Ovary (tissue), 9 donors: Measurements from ENCODE around the gene BTBD8. TPM values are rescaled to one million over a fixed set of nuclear protein-coding genes. Genes with fewer than 3 reads are reported as not detected.

Source experiments
- DNase-seq, 5 donors: peaks; one replicate each; pipeline ENCODE4 v3.0.0-alpha.2; 2019 to 2020
- H3K27ac ChIP-seq, 2 donors: fragments of 200-600 bp; one replicate each; pipeline versions ENCODE4 v1.5.1 to v1.8.0; 2019 to 2022
- H3K27me3 ChIP-seq: fragments of 200-600 bp; one replicate; pipeline ENCODE4 v1.8.0; 2022
- H3K36me3 ChIP-seq: fragments of 200-600 bp; sonication (generic); one replicate; pipeline ENCODE4 v1.5.1; 2019
- H3K4me1 ChIP-seq: one replicate; pipeline ENCODE4 v1.8.1; 2013; ENCODE audit warnings: mild to moderate bottlenecking, moderate library complexity; ENCODE audit not compliant: insufficient read depth
- H3K4me3 ChIP-seq: fragments of 200-600 bp; sonication (generic); one replicate; pipeline ENCODE4 v1.5.1; 2017
- H3K9me3 ChIP-seq, 2 donors: fragments of 200-600 bp in 1 of 2; sonication (generic) in 1 of 2; one replicate each; pipeline versions ENCODE4 v1.5.1 to v1.8.1; 2013 to 2019; ENCODE audit warnings: mild to moderate bottlenecking in 1 of 2, moderate library complexity in 1 of 2
- CTCF ChIP-seq, 3 donors: fragments of 450-650 bp in 2 of 3; fragments of 200-600 bp in 1 of 3; IDR thresholded peaks; one replicate each; pipeline versions ENCODE4 v1.5.1 to v1.8.0; 2016 to 2022; ENCODE audit warnings: antibody characterized with exemption in 3 of 3, mild to moderate bottlenecking in 1 of 3
- EP300 ChIP-seq: sonication (generic); formaldehyde crosslinking; IDR thresholded peaks from one replicate; pipeline ENCODE4 v1.6.1; 2017; ENCODE audit warnings: antibody characterized with exemption
- POLR2A ChIP-seq: fragments of 450-650 bp; IDR thresholded peaks from one replicate; pipeline ENCODE4 v1.6.1; 2017; ENCODE audit warnings: antibody characterized with exemption, mild to moderate bottlenecking, moderate library complexity
- WGBS, 3 donors: extraction: QIAGEN DNeasy Blood & Tissue Kit in 1 of 3; methylation state at CpG; one replicate each; pipeline versions ENCODE4 v1.1.5 to v1.1.7; 2013 to 2017; 5-methylcytosine and 5-hydroxymethylcytosine counted together
- intact Hi-C, 4 donors: fragments of 100-400 bp; cut with DNase I; formaldehyde crosslinking; loops; one replicate each; pipeline versions ENCODE4 v1.11.0 to v1.15.1; 2022 to 2023
- polyA plus RNA-seq, 2 donors: library from polyadenylated mRNA; stranded (reverse); fragments of 200-250 nt in 1 of 2; fragments of 350-450 nt in 1 of 2; fragmentation: Illumina TruSeq in 1 of 2; extraction: RNeasy Lipid Tissue Mini Kit (QIAGEN cat#74804) in 1 of 2; gene quantifications; one replicate each; pipeline ENCODE4 v1.2.3, GENCODE V29; 2013 to 2014
- total RNA-seq, 7 donors: library from RNA; depleted of rRNA in 2 of 7; stranded (reverse); fragments of >200 nt in 2 of 7; fragmentation: NEBNext Ultra II Directional in 3 of 7; extraction: Animal tissue kit (Norgen Biotek cat#: 25700) in 3 of 7; gene quantifications; one replicate each; pipeline versions ENCODE4 v1.1.0 to v1.2.4, GENCODE V29; 2016 to 2023
- donor health status: DM: no; HTN: no; CAD: no; lungs with moderate emphysema.
- donor health status: DM: no; HTN: no; CAD: no.
- donor health status: Bipolar disorder and iron deficiency.
- donor health status: DM: yes; HTN: yes; CAD: no.
- donor health status: DM: no; HTN: no; CAD: no.
- donor health status: DM: yes; HTN: yes; CAD: no.

Gene BTBD8
- total and polyA plus RNA-seq, 9 donors = 2.0 to 7.7 (median 4.7) TPM

DNA sequence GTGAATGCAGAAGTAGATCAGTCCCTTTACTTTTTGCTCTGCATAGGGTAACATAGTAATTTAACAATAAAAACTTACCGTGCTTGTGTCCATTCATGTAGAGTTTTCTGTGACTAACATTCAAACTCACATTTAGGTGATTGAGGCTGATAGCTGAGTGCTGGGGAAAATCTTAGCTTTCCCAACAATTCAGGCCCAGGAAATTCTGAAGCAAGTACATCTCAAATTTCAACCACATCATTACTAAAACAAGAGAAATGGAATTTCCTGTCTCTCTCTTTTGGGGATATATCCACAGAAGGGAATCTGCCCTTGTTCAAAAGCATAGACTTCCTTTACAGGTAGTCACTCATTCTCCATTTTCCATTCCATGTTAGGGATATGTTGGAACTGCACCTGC is 104.5 kb downstream of the BTBD8 start:
- H3K9me3 ChIP-seq = no peaks in the 10 kb centered on the region
- H3K27me3 ChIP-seq = no peaks in the 10 kb centered on the region
- no peaks in the 10 kb centered on the region for H3K4me1 ChIP-seq
- 91 to 92% (median 92%) methylated on average over 1 of the region's 1 CpG for WGBS, 3 donors
- H3K36me3 ChIP-seq = no peaks in the 10 kb centered on the region
- H3K4me3 ChIP-seq = no peak overlapping the region
- no peak for DNase-seq
- TF ChIP-seq POLR2A = no peak
- no peak for TF ChIP-seq CTCF (IDR thresholded peaks at IDR 0.05)
- no peak for TF ChIP-seq EP300
- no peak overlapping the region for H3K27ac ChIP-seq
- intact Hi-C loops = no loop called here

GRCh38 chr1:92186081-92186480 is 105.9 kb downstream of the BTBD8 start:
- Histone ChIP-seq H3K27ac (no peak overlapping the region), H3K9me3 (no peaks in the 10 kb centered on the region), H3K4me3 (no peak overlapping the region), H3K27me3 (no peaks in the 10 kb centered on the region), H3K36me3 (no peaks in the 10 kb centered on the region), H3K4me1 (no peaks in the 10 kb centered on the region)
- TF ChIP-seq EP300 = no peak
- no peak for TF ChIP-seq CTCF (IDR thresholded peaks at IDR 0.05)
- TF ChIP-seq POLR2A = no peak
- 91 to 95% (median 93%) methylated on average over 1 of the region's 1 CpG for WGBS, 3 donors
- intact Hi-C loops = no loop called here
- no peak for DNase-seq

DNA sequence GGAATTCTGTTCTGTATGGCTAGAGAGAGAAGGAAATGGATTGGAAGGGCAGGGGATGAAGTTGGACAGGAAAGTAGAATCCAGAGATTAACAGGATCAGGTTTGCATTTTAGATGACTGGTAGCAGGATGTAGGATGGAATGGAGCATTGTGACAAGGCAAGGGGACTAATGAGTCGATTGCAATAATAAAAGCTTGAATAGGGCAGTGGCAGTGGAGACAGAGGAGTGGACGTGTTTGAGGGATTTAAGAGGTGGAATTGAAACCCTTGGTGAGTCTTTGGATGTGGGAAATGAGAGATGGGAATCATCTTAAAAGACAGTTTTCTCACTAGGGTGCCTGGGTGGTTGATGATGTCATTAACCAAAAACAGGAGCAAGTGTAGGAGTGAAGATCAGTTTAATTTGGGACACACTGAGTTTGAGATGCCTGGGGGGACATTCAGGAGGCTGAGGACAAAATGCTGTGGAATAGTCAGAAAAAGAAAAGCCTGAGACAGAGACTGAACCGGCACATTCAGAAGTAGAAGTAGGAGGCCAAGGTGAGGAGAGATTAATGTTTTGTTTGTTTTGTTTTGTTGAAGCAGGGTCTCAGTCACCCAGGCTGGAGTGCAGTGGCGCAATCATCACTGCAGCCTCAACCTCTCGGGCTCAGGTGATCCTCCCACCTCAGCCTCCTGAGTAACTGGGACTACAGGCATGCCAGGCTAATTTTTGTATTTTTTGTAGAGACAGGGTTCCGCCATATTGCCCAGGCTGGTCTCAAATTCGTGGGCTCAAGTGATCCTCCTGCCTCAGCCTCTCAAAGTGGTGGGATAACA is 108.5 kb downstream of the BTBD8 start:
- no peak for DNase-seq
- Histone ChIP-seq H3K9me3 (no peaks in the 10 kb centered on the region), H3K36me3 (no peaks in the 10 kb centered on the region), H3K4me3 (no peak overlapping the region), H3K27ac (no peak overlapping the region), H3K27me3 (no peaks in the 10 kb centered on the region), H3K4me1 (no peaks in the 10 kb centered on the region)
- TF ChIP-seq POLR2A = no peak
- TF ChIP-seq CTCF (IDR thresholded peaks at IDR 0.05) = no peak
- TF ChIP-seq EP300 = no peak
- 78 to 81% (median 79%) methylated on average over 7 of the region's 7 CpGs for WGBS, 3 donors
- intact Hi-C loops = no loop called here

- DNase-seq = no peak
- Histone ChIP-seq H3K4me1 (no peaks in the 10 kb centered on the region), H3K36me3 (no peaks in the 10 kb centered on the region), H3K4me3 (no peak overlapping the region), H3K27ac (no peak overlapping the region), H3K27me3 (no peaks in the 10 kb centered on the region), H3K9me3 (no peaks in the 10 kb centered on the region)
- TF ChIP-seq POLR2A (no peak), CTCF (IDR thresholded peaks at IDR 0.05) (no peak), EP300 (no peak)
- WGBS, 3 donors = 12 to 28% (median 14%) methylated on average over 2 of the region's 2 CpGs
- intact Hi-C loops = no loop called here
Measured at GRCh38 chr1:92191726-92192125, 111.6 kb downstream of the BTBD8 start.
